ENCODE data around the gene DMWD.

DMWD gene

GRCh38 chr19:45747513-45747912 lies 45.1 kb downstream of the DMWD start:
- Histone ChIP-seq H3K27me3 (ENCODE audit: low read length) (no peaks in the 10 kb centered on the region), H3K79me2 (ENCODE audit: insufficient read depth, low read length) (no peaks in the 10 kb centered on the region), H3K36me3 (ENCODE audit: low read length) (no peaks in the 10 kb centered on the region), H3K9me3 (ENCODE audit: insufficient read depth, low read length) (no peaks in the 10 kb centered on the region), H2AFZ (ENCODE audit: low read depth, low read length, severe bottlenecking) (no peak overlapping the region), H3K9me2 (replicated peaks; ENCODE audit: insufficient read depth, low read length) (no peaks in the 10 kb centered on the region), H3F3A (ENCODE audit: insufficient read depth) (no peaks in the 10 kb centered on the region), H3K4me3 (ENCODE audit: insufficient read depth, low read length, poor library complexity, severe bottlenecking) (no peak overlapping the region), H3K27ac (ENCODE audit: low read depth, low read length) (no peak overlapping the region), H4K20me1 (ENCODE audit: low read depth, low read length) (no peaks in the 10 kb centered on the region), H3K4me2 (ENCODE audit: low read depth, low read length, poor library complexity, severe bottlenecking) (no peak overlapping the region), H3K9ac (ENCODE audit: low read length) (no peak overlapping the region)
- TF ChIP-seq EZH2phosphoT487 (conservative IDR thresholded peaks at IDR 0.05; ENCODE audit: low read length): no peak
- TF ChIP-seq CTCF (IDR thresholded peaks at IDR 0.05; ENCODE audit: insufficient read depth, low read length, poor library complexity, severe bottlenecking): no peak

GRCh38 chr19:45746866-45747265 lies 45.8 kb downstream of the DMWD start:
- no peak overlapping the region for H3K9ac ChIP-seq (ENCODE audit: low read length)
- no peaks in the 10 kb centered on the region for H3K9me2 ChIP-seq (replicated peaks; ENCODE audit: insufficient read depth, low read length)
- no peaks in the 10 kb centered on the region for H3F3A ChIP-seq (ENCODE audit: insufficient read depth)
- no peaks in the 10 kb centered on the region for H3K27me3 ChIP-seq (ENCODE audit: low read length)
- H3K9me3 ChIP-seq (ENCODE audit: insufficient read depth, low read length): no peaks in the 10 kb centered on the region
- no peak overlapping the region for H3K4me2 ChIP-seq (ENCODE audit: low read depth, low read length, poor library complexity, severe bottlenecking)
- no peak overlapping the region for H3K4me3 ChIP-seq (ENCODE audit: insufficient read depth, low read length, poor library complexity, severe bottlenecking)
- H3K27ac ChIP-seq (ENCODE audit: low read depth, low read length): no peak overlapping the region
- H2AFZ ChIP-seq (ENCODE audit: low read depth, low read length, severe bottlenecking): no peak overlapping the region
- H3K36me3 ChIP-seq (ENCODE audit: low read length): no peaks in the 10 kb centered on the region
- H4K20me1 ChIP-seq (ENCODE audit: low read depth, low read length): no peaks in the 10 kb centered on the region
- H3K79me2 ChIP-seq (ENCODE audit: insufficient read depth, low read length): no peaks in the 10 kb centered on the region
- TF ChIP-seq EZH2phosphoT487 (conservative IDR thresholded peaks at IDR 0.05; ENCODE audit: low read length) (no peak), CTCF (IDR thresholded peaks at IDR 0.05; ENCODE audit: insufficient read depth, low read length, poor library complexity, severe bottlenecking) (no peak)

GRCh38 chr19:45745606-45746005 lies 47.0 kb downstream of the DMWD start:
- no peaks in the 10 kb centered on the region for H4K20me1 ChIP-seq (ENCODE audit: low read depth, low read length)
- H2AFZ ChIP-seq (ENCODE audit: low read depth, low read length, severe bottlenecking): no peak overlapping the region
- TF ChIP-seq CTCF (IDR thresholded peaks at IDR 0.05; ENCODE audit: insufficient read depth, low read length, poor library complexity, severe bottlenecking) (no peak), EZH2phosphoT487 (conservative IDR thresholded peaks at IDR 0.05; ENCODE audit: low read length) (no peak)

More at GRCh38 chr19:45745606-45746005, 47.0 kb downstream of the DMWD start:
- no peaks in the 10 kb centered on the region for H3K27me3 ChIP-seq (ENCODE audit: low read length)
- no peaks in the 10 kb centered on the region for H3K79me2 ChIP-seq (ENCODE audit: insufficient read depth, low read length)
- no peak overlapping the region for H3K27ac ChIP-seq (ENCODE audit: low read depth, low read length)
- no peaks in the 10 kb centered on the region for H3K9me3 ChIP-seq (ENCODE audit: insufficient read depth, low read length)
- no peak overlapping the region for H3K4me2 ChIP-seq (ENCODE audit: low read depth, low read length, poor library complexity, severe bottlenecking)
- H3K36me3 ChIP-seq (ENCODE audit: low read length): no peaks in the 10 kb centered on the region
- no peaks in the 10 kb centered on the region for H3F3A ChIP-seq (ENCODE audit: insufficient read depth)
- no peak overlapping the region for H3K9ac ChIP-seq (ENCODE audit: low read length)
- H3K9me2 ChIP-seq (replicated peaks; ENCODE audit: insufficient read depth, low read length): no peaks in the 10 kb centered on the region
- no peak overlapping the region for H3K4me3 ChIP-seq (ENCODE audit: insufficient read depth, low read length, poor library complexity, severe bottlenecking)

All from SU-DHL-6 (cell line).